GM19351 (cell line): ENCODE data around the gene AFF4.
"Not testable (repeated sequence)": the region's sequence is repeated elsewhere in the genome, so short reads cannot be mapped to it uniquely, and the experiment has no call there.

Experiments
- ATAC-seq: cut with Tn5 transposase; IDR thresholded peaks from one replicate; pipeline ENCODE4 v1.9.1; 2021; ENCODE audit warnings: mild to moderate bottlenecking, moderate library complexity; ENCODE audit not compliant: unreplicated experiment

Gene AFF4

DNA sequence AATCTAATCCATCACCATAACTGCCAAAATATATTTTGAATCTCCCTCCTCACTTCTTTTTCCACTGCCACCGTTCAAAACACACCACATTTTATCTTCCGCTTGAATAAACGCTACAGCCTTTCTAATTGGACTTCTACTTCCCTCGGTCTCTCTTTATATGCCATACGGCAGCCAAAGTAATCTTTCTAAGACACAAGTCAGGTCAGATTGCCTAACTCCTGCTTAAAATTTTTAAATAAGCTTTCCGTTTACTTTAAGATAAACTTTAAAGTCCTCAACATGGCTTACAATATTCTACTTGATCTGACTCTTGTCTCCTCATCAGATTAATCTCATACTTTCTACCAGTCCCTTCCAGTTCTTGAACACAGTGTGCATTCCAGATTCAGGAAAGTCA is 9.7 kb downstream of the AFF4 start:
- no peak for ATAC-seq

DNA sequence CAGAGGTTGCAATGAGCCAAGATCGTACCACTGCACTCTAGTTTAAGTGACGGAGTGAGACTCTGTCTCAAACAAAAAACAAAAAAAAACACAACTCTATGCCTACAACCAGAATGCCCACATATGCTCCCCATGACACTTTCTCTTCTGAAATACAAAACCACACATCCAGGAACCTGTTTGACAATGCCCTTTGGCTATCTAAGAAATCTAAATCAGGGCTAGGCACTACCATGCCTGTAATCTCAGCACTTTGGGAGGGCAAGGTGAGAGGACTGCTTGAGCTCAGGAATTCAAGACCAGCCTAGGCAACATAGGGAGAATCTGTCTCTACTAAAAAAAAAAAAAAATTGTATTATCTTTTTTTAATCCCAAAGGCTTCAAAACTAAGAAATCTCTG is 10.6 kb downstream of the AFF4 start:
- no peak for ATAC-seq

- no peak for ATAC-seq
Measured at GRCh38 chr5:132951897-132952296, 11.5 kb downstream of the AFF4 start.

DNA sequence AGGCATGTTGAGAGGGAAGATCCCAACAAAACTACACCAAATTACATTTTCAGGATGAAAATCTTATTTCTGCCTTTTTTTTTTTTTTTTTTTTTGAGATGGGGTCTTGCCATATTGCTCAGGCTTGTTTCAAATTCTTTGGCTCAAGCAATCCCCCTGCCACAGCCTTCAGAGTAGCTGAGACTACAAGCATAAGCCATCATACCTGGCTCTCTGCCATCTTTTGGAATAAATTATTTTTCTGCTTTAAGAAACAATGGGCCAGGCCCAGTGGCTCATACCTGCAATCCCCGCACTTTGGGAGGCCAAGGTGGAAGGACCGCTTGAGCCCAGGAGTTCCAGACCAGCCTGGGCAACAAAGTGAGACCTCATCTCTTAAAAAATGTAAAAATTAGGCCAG is 14.3 kb downstream of the AFF4 start:
- no peak for ATAC-seq

DNA sequence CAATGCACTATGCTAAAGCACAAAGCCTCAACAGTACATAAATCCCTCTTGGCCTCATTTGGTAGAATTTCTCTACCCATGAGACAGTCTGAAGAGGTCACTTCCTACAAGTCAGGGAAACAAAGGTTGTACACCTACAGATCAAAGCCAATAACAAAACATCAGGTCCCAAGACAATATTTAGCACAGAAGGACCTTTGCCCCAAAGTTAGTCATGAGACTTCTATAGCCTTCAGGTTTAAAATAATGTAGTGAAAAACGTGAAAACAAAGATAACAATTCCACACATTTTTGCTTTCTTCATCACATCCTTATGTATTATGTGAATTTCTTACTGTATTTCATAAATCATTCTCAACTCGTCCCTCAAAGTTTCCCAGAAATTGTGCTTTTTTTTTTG is 15.8 kb downstream of the AFF4 start:
- no peak for ATAC-seq

DNA sequence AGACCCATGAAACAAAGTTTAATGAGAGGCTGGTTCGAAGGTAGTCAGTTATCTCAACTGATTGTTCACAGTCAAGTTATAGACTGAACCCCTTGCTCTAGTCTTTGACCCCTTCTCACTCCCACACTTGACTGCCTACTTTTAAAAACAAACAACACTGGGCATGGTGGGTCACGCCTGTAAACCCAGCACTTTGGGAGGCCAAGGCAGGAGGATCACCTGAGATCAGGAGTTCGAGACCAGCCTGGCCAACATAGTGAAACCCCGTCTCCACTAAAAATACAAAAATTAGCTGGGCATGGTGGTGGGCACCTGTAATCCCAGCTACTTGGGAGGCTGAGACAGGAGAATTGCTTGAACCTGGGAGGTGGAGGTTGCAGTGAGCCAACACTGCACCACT is 18.1 kb downstream of the AFF4 start:
- ATAC-seq, result not testable (repeated sequence)

DNA sequence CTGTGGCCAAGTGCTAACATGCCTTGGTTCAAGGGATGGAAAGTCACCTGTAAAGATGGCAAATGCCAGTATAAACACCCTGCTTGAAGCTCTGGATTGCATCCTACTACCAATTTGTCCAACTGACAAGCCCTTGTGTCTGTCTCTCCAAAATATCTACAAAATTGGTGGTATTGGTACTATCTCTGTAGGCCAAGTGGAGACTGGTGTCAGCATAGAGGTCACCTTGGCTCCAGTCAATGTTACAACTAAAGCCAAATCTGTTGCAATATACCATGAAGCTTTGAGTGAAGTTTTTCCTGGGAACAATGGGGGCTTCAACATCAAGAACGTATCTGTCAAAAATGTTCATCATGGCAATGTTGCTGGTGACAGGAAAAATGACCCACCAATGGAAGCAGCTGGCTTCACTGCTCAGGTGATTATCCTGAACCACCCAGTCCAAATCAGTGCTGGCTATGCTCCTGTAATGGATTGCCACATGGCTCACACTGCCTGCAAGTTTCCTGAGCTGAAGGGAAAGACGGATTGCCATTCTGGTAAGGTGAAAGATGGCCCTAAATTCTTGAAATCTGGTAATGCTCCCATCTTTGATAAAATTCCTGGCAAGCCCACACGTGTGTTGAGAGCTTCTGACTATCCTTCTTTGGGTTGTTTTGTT is 19.9 kb downstream of the AFF4 start:
- no peak for ATAC-seq

DNA sequence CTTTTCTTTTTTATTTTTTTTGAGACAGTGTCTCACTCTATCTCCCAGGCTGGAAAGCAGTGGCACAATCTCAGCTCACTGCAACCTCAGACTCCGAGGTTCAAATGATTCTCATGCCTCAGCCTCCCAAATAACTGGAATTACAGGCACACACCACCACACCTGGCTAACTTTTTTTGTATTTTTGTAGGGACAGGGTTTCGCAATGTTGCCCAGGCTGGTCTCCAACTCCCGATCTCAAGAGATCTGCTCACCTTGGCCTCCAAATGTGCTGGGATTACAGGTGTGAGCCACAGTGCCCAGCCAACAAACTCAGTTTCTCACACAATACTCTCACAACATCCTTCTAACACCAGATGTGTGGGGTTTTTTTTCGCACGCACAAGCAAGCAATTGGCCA is 22.1 kb downstream of the AFF4 start:
- no peak for ATAC-seq

GRCh38 chr5:132928062-132928407 is 35.4 kb downstream of the AFF4 start:
- no peak for ATAC-seq

DNA sequence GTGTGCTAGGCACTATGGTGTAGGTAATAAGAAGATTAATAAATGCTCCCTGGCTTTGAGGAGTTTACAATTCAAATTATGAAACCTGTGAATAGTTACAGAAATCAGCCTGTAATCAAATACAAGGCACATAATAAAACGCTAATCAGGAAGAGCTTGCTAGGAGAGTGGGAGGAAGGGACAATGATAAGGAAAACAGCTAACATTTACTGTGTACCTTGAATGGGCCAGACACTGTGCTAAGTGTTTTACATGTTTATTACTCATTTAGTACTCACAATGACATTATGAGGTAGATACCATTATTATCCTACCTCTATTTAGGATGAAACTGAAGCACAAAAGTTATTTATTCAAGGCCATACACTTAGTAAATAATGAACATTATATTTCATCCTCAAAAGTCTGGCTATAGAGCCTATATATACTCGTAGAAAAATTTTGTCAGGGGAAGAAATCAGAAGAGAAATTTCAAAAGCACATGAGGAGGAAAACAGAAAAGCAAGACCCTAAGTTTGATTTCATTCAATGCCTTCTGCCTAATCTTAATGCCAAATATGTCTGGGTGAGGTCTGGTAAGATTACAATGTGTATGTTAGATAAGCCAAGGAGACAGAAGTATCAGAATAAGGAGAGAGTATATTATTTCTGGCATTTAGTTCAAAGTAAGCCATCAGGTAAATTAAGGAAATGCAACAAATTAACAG is 35.9 kb downstream of the AFF4 start:
- ATAC-seq, result no peak

DNA sequence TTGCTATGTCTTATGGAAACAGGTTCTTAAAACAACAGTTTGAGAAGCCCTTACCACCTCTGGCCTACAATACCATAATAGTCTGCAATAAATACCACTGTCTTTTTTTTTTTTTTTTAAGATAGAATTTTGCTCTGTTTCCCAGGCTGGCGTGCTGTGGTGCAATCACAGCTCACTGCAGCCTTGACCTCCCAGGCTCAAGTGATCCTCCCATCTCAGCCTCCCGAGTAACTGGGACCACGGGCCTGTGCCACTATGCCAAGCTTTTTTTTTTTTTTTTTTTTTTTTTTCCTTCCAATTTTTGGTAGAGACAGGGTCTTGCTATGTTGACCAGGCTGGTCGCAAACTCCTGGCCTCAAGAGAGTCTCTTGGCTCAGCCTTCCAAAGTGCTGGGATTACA is 37.0 kb downstream of the AFF4 start:
- ATAC-seq, result no peak

DNA sequence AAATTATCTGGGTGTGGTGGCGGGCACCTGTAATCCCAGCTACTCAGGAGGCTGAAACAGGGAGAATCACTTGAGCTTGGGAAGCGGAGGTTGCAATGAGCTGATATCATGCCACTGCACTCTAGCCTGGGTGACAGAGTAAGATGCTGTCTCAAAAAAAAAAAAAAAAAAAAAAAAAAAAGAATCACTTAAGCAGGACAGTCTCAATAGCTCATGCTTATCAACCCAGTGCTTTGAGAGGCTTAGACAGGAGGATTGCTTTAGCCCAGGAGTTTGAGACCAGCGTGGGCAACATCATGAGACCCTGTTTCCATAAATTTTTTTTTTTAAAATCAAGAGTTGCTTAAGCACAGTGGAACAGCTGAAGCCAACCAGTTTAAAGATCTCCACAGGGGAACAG is 47.3 kb downstream of the AFF4 start:
- no peak for ATAC-seq

- ATAC-seq, result no peak
Measured at GRCh38 chr5:132915681-132916080, 47.8 kb downstream of the AFF4 start.

DNA sequence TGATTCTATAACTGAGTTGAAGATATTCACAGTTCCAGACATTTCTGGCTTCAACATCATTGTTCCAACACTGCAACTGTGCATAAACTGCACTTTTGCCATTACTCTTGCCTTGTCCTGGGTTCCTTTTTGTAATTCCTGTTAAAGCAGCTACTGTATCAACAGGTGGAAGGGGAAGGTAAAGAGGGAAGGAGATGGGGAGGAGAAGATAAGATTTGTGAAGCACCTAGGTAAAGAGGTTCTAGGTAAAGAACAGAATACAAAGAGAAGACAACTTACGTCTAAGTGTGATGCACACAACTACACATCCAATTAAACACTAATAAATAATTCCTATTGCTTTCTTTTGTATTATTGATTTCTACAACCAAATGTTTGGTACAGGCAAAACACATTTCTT is 53.7 kb downstream of the AFF4 start:
- no peak for ATAC-seq

DNA sequence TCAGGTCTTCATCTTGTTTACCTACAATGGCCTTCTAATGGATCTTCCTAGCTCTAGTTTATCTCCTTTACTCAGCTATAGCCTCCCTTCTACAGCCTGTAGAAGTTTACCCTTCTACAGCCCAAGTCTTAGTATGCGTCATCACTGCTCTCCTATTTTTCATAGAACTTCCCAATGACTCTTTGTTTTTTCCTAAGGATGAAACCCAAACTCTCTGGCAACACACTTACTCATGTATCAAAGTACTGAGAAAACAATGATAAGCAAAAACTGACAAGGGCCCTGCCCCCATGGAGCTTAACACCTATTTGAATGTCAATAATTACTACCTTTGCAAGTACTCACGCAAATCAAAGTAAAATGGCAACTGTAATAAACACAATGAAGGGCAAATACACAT is 56.3 kb downstream of the AFF4 start:
- ATAC-seq, result no peak

GRCh38 chr5:132905938-132906337 is 57.5 kb downstream of the AFF4 start:
- ATAC-seq, result no peak

- no peak for ATAC-seq
Measured at GRCh38 chr5:132901730-132902129, 61.7 kb downstream of the AFF4 start.

GRCh38 chr5:132901036-132901435 is 62.4 kb downstream of the AFF4 start:
- ATAC-seq, result no peak

GRCh38 chr5:132898094-132898493 is 65.3 kb downstream of the AFF4 start:
- no peak for ATAC-seq

DNA sequence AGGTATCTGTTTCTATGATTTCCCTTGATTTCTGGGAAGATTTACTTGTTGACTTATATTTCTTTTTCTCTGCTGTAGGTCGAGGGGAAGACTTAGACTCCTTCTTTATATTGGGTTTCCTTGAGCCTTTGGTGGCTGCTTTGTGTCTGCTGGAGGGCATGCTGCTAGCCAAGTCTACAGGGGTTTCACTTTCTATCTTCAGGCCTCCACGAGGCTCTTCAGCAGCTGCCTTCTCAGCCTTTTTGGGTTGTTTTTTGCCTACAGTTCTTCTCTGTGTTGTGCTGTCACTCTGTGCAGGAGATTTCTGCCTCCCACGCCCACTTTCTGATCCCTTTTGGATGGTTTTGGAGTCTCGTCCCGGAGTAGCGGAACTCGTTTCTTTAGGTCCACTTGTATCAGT is 66.7 kb downstream of the AFF4 start:
- ATAC-seq, result no peak

DNA sequence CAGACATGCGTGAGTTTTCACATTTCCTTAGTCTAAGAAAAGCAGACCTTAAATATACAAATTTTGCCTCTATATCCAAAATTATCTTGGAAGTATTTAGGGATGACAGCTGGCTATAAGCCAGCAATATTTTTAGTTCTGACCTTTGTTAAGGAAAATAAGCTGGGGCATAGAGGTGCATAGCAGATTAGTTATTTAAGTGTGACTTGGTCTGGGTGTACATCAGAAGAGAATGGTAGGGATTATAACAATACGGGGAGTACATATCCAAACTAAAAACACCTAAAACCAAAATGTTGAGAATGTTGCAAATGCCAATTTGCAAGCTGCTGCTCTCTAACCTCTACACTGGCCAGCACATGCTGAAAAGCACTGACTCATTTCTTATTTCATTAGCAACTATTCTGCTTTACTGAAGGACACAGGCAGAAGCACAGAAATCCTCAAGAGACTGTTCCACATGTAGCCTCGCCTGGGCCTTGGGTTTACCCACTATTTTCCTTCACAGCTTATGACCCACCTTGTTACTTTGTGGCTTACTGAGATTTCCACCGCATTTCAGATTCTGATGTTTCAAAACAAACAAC is 67.6 kb downstream of the AFF4 start:
- ATAC-seq, result no peak

GRCh38 chr5:132890817-132891216 is 72.6 kb downstream of the AFF4 start:
- ATAC-seq, result no peak

DNA sequence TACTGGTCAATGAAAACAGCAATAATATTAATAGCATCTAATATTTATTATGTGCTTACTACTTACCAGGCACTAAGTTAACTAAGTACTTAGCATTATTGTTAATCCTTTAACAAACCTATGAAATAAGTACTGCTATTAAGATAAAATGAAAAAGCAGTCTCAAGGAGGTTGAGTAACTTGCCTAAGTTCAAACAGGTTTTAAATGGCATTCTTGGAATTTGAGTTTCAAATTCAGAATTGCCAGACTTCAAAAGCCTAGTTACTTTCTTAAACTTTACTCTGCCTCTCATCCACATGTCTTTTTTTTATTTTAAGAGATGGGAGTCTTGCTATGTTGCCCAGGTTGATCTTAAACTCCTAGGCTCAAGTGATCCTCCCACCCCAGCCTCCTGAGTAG is 73.9 kb downstream of the AFF4 start:
- no peak for ATAC-seq
